SIG-M5 treated with dmso at 0.1 percent for 504 hours (cell line): Measurements from ENCODE around the gene DAB1.

ENCODE experiments used
- DNase-seq: peaks from one replicate; lab custom pipeline; 2025; ENCODE audit not compliant: unreplicated experiment; lab: John Stamatoyannopoulos, UW

The DAB1 gene

GRCh38 chr1:57277681-57278080, 146.2 kb downstream of the DAB1 start:
- no peak for DNase-seq

GRCh38 chr1:57276918-57277317, 146.9 kb downstream of the DAB1 start:
- DNase-seq, result no peak

- no peak for DNase-seq
These were observed 151.3 kb downstream of the DAB1 start for GRCh38 chr1:57272601-57273000.

- no peak for DNase-seq
These were observed 151.7 kb downstream of the DAB1 start for GRCh38 chr1:57272150-57272549.

GRCh38 chr1:57270927-57271698, 152.7 kb downstream of the DAB1 start:
- DNase-seq, result no peak

- no peak for DNase-seq
These were observed 154.1 kb downstream of the DAB1 start for GRCh38 chr1:57269630-57270225.

GRCh38 chr1:57265104-57265503, 158.8 kb downstream of the DAB1 start:
- DNase-seq, result no peak

GRCh38 chr1:57262472-57262871, 161.4 kb downstream of the DAB1 start:
- no peak for DNase-seq

- DNase-seq, result no peak
These were observed 165.1 kb downstream of the DAB1 start for GRCh38 chr1:57258557-57259325.

GRCh38 chr1:57255945-57256344, 167.9 kb downstream of the DAB1 start:
- no peak for DNase-seq

- no peak for DNase-seq
These were observed 169.8 kb downstream of the DAB1 start for GRCh38 chr1:57254022-57254421.

- no peak for DNase-seq
These were observed 171.1 kb downstream of the DAB1 start for GRCh38 chr1:57252597-57253294.

- no peak for DNase-seq
These were observed 173.8 kb downstream of the DAB1 start for GRCh38 chr1:57250021-57250420.

GRCh38 chr1:57249511-57249910, 174.3 kb downstream of the DAB1 start:
- no peak for DNase-seq

- no peak for DNase-seq
These were observed 175.0 kb downstream of the DAB1 start for GRCh38 chr1:57248830-57249229.

- DNase-seq, result no peak
These were observed 185.6 kb downstream of the DAB1 start for GRCh38 chr1:57238233-57238781.

GRCh38 chr1:57235730-57236510, 187.9 kb downstream of the DAB1 start:
- DNase-seq, result no peak

GRCh38 chr1:57234459-57234858, 189.4 kb downstream of the DAB1 start:
- no peak for DNase-seq

- DNase-seq, result no peak
These were observed 191.4 kb downstream of the DAB1 start for GRCh38 chr1:57232500-57232899.

GRCh38 chr1:57229998-57230397, 193.9 kb downstream of the DAB1 start:
- DNase-seq, result no peak
